Esophagus squamous epithelium (tissue), 4 donors: ENCODE data around the gene ANGPT4.

ENCODE experiments used
- POLR2A ChIP-seq, 4 donors: fragments of 450-650 bp; IDR thresholded peaks; one replicate each; pipeline ENCODE4 v1.6.1; 2017; ENCODE audit warnings: antibody characterized with exemption in 4 of 4, mild to moderate bottlenecking in 4 of 4, moderate library complexity in 3 of 4
- TF ChIP-seq, protein P1 (sequence below), 6 experiments: fragments of 450-650 bp in 4 of 6; fragments of 200-600 bp in 2 of 6; sonication (generic) in 2 of 6; IDR thresholded peaks; one replicate each; pipeline ENCODE4 v1.5.1; 2016 to 2019; ENCODE audit warnings: antibody characterized with exemption in 6 of 6, mild to moderate bottlenecking in 4 of 6, moderate library complexity in 4 of 6

DNA sequence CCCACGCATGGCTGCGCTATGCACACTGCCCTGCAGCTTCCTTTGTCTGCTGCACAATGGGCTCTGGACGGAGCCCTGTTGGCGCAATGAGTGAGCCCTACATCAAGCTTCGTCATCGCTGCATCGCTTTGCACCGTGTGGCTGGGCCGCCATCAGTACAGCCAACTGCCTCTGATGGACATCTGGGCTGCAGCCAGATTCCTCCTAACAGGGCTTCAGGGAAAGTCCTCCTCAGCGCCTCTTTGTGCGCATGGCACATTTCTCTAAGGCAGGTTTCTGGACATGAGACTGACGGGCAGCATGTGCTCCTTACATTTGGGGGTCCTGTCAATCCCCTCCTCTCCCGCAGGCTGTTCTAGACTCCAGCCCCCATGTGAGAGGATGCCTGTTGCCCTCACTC is 29.7 kb upstream of the ANGPT4 start:
- TF ChIP-seq, protein P1, sequence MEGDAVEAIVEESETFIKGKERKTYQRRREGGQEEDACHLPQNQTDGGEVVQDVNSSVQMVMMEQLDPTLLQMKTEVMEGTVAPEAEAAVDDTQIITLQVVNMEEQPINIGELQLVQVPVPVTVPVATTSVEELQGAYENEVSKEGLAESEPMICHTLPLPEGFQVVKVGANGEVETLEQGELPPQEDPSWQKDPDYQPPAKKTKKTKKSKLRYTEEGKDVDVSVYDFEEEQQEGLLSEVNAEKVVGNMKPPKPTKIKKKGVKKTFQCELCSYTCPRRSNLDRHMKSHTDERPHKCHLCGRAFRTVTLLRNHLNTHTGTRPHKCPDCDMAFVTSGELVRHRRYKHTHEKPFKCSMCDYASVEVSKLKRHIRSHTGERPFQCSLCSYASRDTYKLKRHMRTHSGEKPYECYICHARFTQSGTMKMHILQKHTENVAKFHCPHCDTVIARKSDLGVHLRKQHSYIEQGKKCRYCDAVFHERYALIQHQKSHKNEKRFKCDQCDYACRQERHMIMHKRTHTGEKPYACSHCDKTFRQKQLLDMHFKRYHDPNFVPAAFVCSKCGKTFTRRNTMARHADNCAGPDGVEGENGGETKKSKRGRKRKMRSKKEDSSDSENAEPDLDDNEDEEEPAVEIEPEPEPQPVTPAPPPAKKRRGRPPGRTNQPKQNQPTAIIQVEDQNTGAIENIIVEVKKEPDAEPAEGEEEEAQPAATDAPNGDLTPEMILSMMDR (IDR thresholded peaks at IDR 0.05), result no peak
- no peak for TF ChIP-seq POLR2A (IDR thresholded peaks at IDR 0.05)
